ENCODE results near the gene SLC9C2. TPM values are rescaled to one million over a fixed set of nuclear protein-coding genes. Genes with fewer than 3 reads are reported as not detected.

SLC9C2 gene
- total RNA-seq, 1 experiment from 2014 or later, result not detected

- no TSS peak for BruUV-seq (replicated peaks)
- intact Hi-C loops (cut with micrococcal nuclease), result no loop called here
- ChIA-PET POLR2A (interaction anchor here (0.6 to 3.6 kb wide), 5 partner anchors 9 to 414 kb away, joined by 3 to 25 read pairs (median 17); partner anchors contain the start of genes KLHL20, PRDX6 and ZBTB37), CTCF (interaction anchor here (0.9 to 1.5 kb wide), 2 partner anchors 13 to 22 kb away, joined by 3 to 6 read pairs; no protein-coding TSS in a partner anchor)
- Mint-ChIP-seq H3K9me3 (ENCODE audit: unreplicated experiment) (no peaks in the 10 kb centered on the region), H3K4me3 (ENCODE audit: unreplicated experiment) (no peak overlapping the region), H3K36me3 (ENCODE audit: insufficient read depth, unreplicated experiment) (no peaks in the 10 kb centered on the region), H3K27me3 (ENCODE audit: insufficient read depth, unreplicated experiment) (no peaks in the 10 kb centered on the region), H3K4me1 (ENCODE audit: insufficient read depth, unreplicated experiment) (peaks cover 22% of the 10 kb centered on the region), H3K27ac (ENCODE audit: low read depth, unreplicated experiment) (no peak overlapping the region)
- no peak for TF ChIP-seq CTCF (IDR thresholded peaks at IDR 0.05; ENCODE audit: unreplicated experiment)
- no peak for DNase-seq (ENCODE audit: unreplicated experiment)
These were observed 148.9 kb downstream of the SLC9C2 start for GRCh38 chr1:173453982-173454381.

- Mint-ChIP-seq H3K36me3 (ENCODE audit: insufficient read depth, unreplicated experiment) (no peaks in the 10 kb centered on the region), H3K4me3 (ENCODE audit: unreplicated experiment) (no peak overlapping the region), H3K27me3 (ENCODE audit: insufficient read depth, unreplicated experiment) (no peaks in the 10 kb centered on the region), H3K4me1 (ENCODE audit: insufficient read depth, unreplicated experiment) (peaks cover 23% of the 10 kb centered on the region), H3K9me3 (ENCODE audit: unreplicated experiment) (no peaks in the 10 kb centered on the region), H3K27ac (ENCODE audit: low read depth, unreplicated experiment) (peak overlapping the region; percentile 14)
- no TSS peak for BruUV-seq (replicated peaks)
- ChIA-PET POLR2A (interaction anchor here (0.7 to 3.6 kb wide), 13 partner anchors 10 to 417 kb away, joined by 3 to 59 read pairs (median 4); partner anchors contain the start of genes KLHL20, PRDX6 and ZBTB37), CTCF (interaction anchor here (0.7 to 1.6 kb wide), 8 partner anchors 10 to 367 kb away, joined by 3 to 9 read pairs (median 4); partner anchors contain the start of gene PRDX6)
- intact Hi-C loops (cut with micrococcal nuclease), result no loop called here
- peak; percentile 91 for DNase-seq (ENCODE audit: unreplicated experiment)
- no peak for TF ChIP-seq CTCF (IDR thresholded peaks at IDR 0.05; ENCODE audit: unreplicated experiment)
These were observed 150.9 kb downstream of the SLC9C2 start for GRCh38 chr1:173451981-173452380.

Other genes with a start within 250 kb of the SLC9C2 start
- gene PRDX6, start 125.7 kb downstream of the SLC9C2 start, total RNA-seq (2022), result 502 and 563 TPM in 2 replicates
- gene TEX50, start 32.3 kb upstream of the SLC9C2 start, total RNA-seq (2022), result not detected in 2 replicates
- gene ANKRD45, start 66.8 kb upstream of the SLC9C2 start, total RNA-seq (2022), result 0.42 TPM in 1 of 2 replicates, not detected in the other
- 36.7 and 44.3 TPM in 2 replicates for gene KLHL20, start 111.9 kb upstream of the SLC9C2 start, total RNA-seq (2022)
- 34.6 and 40.4 TPM in 2 replicates for gene DARS2, start 221.6 kb upstream of the SLC9C2 start, total RNA-seq (2022)
- gene CENPL, start 221.8 kb upstream of the SLC9C2 start, total RNA-seq (2022), result 14.1 and 24.5 TPM in 2 replicates